PFSK-1 (cell line): ENCODE data around the gene ZNF19.

Experiments used
- FOXP2 ChIP-seq: optimal IDR thresholded peaks from 2 replicates; pipeline ENCODE3; 2011; ENCODE audit warnings: borderline replicate concordance, control low read depth, inconsistent platforms; ENCODE audit not compliant: insufficient read depth; ENCODE audit errors: extremely low read length, extremely low read depth
- POLR2AphosphoS5 ChIP-seq: IDR thresholded peaks from 2 replicates; pipeline ENCODE4 v1.6.1; 2012; ENCODE audit warnings: low read depth, mild to moderate bottlenecking, control low read depth, low read length, moderate library complexity
- SIN3A ChIP-seq: IDR thresholded peaks from 2 replicates; pipeline ENCODE4 v1.6.1; 2012; ENCODE audit warnings: mild to moderate bottlenecking, low read length, moderate library complexity, borderline replicate concordance; ENCODE audit not compliant: insufficient read depth
- TAF1 ChIP-seq: IDR thresholded peaks from 2 replicates; pipeline ENCODE4 v1.6.1; 2012; ENCODE audit warnings: low read length, control low read depth, borderline replicate concordance; ENCODE audit not compliant: insufficient read depth
- TF ChIP-seq, protein P1 (sequence below), 2 experiments: IDR thresholded peaks; 2 replicates each; pipeline versions ENCODE4 v1.6.1 to v1.8.0; 2011 to 2012; ENCODE audit warnings: low read depth in 2 of 2, low read length in 2 of 2, control low read depth in 1 of 2, inconsistent platforms in 1 of 2, mild to moderate bottlenecking in 1 of 2, moderate library complexity in 1 of 2; ENCODE audit not compliant: insufficient read depth in 1 of 2

Gene ZNF19

DNA sequence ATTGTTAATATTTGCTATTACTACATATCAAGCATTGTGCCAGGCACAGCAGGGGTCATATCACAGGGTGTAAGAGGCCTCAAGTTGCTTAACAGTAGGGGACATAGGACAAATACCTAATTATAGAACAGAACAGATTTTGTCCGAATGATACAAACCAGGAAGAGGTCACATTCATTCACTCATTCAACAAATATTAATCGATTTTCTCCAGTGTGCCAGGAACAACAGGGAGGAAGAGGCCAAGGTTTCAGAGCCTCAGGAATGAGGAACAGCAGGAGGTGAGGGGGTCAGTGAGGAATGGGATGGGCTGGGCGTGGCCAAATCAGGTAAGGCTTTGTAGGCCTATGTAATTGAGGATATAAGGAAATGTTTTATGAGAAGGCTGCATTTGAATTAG, 25.9 kb upstream of the ZNF19 start:
- TF ChIP-seq, protein P1, sequence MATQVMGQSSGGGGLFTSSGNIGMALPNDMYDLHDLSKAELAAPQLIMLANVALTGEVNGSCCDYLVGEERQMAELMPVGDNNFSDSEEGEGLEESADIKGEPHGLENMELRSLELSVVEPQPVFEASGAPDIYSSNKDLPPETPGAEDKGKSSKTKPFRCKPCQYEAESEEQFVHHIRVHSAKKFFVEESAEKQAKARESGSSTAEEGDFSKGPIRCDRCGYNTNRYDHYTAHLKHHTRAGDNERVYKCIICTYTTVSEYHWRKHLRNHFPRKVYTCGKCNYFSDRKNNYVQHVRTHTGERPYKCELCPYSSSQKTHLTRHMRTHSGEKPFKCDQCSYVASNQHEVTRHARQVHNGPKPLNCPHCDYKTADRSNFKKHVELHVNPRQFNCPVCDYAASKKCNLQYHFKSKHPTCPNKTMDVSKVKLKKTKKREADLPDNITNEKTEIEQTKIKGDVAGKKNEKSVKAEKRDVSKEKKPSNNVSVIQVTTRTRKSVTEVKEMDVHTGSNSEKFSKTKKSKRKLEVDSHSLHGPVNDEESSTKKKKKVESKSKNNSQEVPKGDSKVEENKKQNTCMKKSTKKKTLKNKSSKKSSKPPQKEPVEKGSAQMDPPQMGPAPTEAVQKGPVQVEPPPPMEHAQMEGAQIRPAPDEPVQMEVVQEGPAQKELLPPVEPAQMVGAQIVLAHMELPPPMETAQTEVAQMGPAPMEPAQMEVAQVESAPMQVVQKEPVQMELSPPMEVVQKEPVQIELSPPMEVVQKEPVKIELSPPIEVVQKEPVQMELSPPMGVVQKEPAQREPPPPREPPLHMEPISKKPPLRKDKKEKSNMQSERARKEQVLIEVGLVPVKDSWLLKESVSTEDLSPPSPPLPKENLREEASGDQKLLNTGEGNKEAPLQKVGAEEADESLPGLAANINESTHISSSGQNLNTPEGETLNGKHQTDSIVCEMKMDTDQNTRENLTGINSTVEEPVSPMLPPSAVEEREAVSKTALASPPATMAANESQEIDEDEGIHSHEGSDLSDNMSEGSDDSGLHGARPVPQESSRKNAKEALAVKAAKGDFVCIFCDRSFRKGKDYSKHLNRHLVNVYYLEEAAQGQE (IDR thresholded peaks at IDR 0.05; ENCODE audit: insufficient read depth in 1 of 2, low read depth in 2 of 2, low read length in 2 of 2): no peak
- TF ChIP-seq FOXP2 (no peak), SIN3A (no peak), POLR2AphosphoS5 (no peak), TAF1 (no peak)

DNA sequence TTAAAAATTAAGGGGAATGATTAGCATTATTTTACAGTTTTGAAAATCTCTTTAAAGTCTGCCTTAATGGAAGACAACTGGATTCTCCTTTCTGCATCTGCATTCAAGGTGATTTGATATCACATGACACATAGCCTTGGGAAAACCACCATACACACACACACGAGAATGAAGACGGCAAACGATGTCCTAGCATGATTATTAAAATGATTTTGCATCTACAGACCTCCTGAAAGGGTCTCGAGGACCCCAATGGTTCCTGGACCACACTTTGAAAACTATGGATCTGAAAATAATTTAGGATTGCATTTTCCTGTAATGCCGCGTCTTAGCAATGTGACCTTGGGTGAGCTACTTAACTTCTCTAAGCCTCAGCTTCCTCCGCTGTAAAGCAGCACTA, 25.4 kb upstream of the ZNF19 start:
- TF ChIP-seq TAF1 (no peak), POLR2AphosphoS5 (no peak), FOXP2 (no peak), SIN3A (no peak)
- TF ChIP-seq, protein P1 (IDR thresholded peaks at IDR 0.05; ENCODE audit: insufficient read depth in 1 of 2, low read depth in 2 of 2, low read length in 2 of 2): no peak

GRCh38 chr16:71513302-71513701, 24.2 kb upstream of the ZNF19 start:
- no peak for TF ChIP-seq TAF1
- TF ChIP-seq FOXP2: no peak
- TF ChIP-seq POLR2AphosphoS5: no peak
- TF ChIP-seq SIN3A: no peak
- TF ChIP-seq, protein P1 (IDR thresholded peaks at IDR 0.05; ENCODE audit: insufficient read depth in 1 of 2, low read depth in 2 of 2, low read length in 2 of 2): no peak

- no peak for TF ChIP-seq TAF1
- TF ChIP-seq, protein P1 (IDR thresholded peaks at IDR 0.05; ENCODE audit: insufficient read depth in 1 of 2, low read depth in 2 of 2, low read length in 2 of 2): no peak
- no peak for TF ChIP-seq FOXP2
- TF ChIP-seq SIN3A: no peak
- no peak for TF ChIP-seq POLR2AphosphoS5
These were observed 17.9 kb upstream of the ZNF19 start for GRCh38 chr16:71507061-71507460.

GRCh38 chr16:71504901-71505300, 15.8 kb upstream of the ZNF19 start:
- TF ChIP-seq, protein P1 (IDR thresholded peaks at IDR 0.05; ENCODE audit: insufficient read depth in 1 of 2, low read depth in 2 of 2, low read length in 2 of 2): no peak
- TF ChIP-seq SIN3A (no peak), POLR2AphosphoS5 (no peak)
